Keratinocyte (primary cell): ENCODE results near the gene APCDD1. TPM values are rescaled to one million over a fixed set of nuclear protein-coding genes. Genes with fewer than 3 reads are reported as not detected.

Source experiments
- DNase-seq: peaks from one replicate; pipeline ENCODE4 v3.0.0-alpha.2; 2011; ENCODE audit warnings: low read depth, missing footprints, low spot score
- FAIRE-seq: peaks from 2 replicates; lab custom pipeline; 2011; peaks lifted over from hg19 to GRCh38; lab: Jason Lieb, UNC
- H2AFZ ChIP-seq: 2 replicates; pipeline ENCODE4 v1.6.0; 2012; ENCODE audit warnings: low read length, control low read depth, inconsistent platforms; ENCODE audit not compliant: control insufficient read depth
- H3K27ac ChIP-seq: 2 replicates; pipeline ENCODE4 v1.5.1; 2011; ENCODE audit warnings: low read length; ENCODE audit not compliant: control insufficient read depth, insufficient read depth
- H3K27me3 ChIP-seq: 3 replicates; pipeline ENCODE4 v1.6.0; 2011; ENCODE audit warnings: low read length; ENCODE audit not compliant: control insufficient read depth, insufficient read depth; ENCODE audit errors: extremely low read depth
- H3K36me3 ChIP-seq, 2 experiments: 2 replicates in 1 of 2; 3 replicates in 1 of 2; pipeline ENCODE4 v1.5.1; 2011; ENCODE audit warnings: low read length in 2 of 2, mild to moderate bottlenecking in 1 of 2; ENCODE audit not compliant: control insufficient read depth in 2 of 2, insufficient read depth in 2 of 2; ENCODE audit errors: extremely low read depth in 1 of 2
- H3K4me1 ChIP-seq: 3 replicates; pipeline ENCODE4 v1.5.1; 2011; ENCODE audit warnings: low read length; ENCODE audit not compliant: control insufficient read depth, insufficient read depth; ENCODE audit errors: extremely low read depth
- H3K4me2 ChIP-seq: 3 replicates; pipeline ENCODE4 v1.6.0; 2011; ENCODE audit warnings: low read depth, low read length; ENCODE audit not compliant: control insufficient read depth, insufficient read depth; ENCODE audit errors: extremely low read depth
- H3K4me3 ChIP-seq, 3 experiments: fragments of 200-600 bp in 1 of 3; sonication (generic) in 1 of 3; 2 replicates in 2 of 3; 3 replicates in 1 of 3; pipeline ENCODE4 v1.5.1; 2011 to 2016; ENCODE audit warnings: low read length in 3 of 3, mild to moderate bottlenecking in 3 of 3, control low read depth in 2 of 3, inconsistent platforms in 1 of 3, low read depth in 1 of 3, mixed read lengths in 1 of 3, mixed run types in 1 of 3, moderate library complexity in 1 of 3; ENCODE audit not compliant: control insufficient read depth in 2 of 3, insufficient read depth in 2 of 3; ENCODE audit errors: extremely low read depth in 1 of 3
- H3K79me2 ChIP-seq: 2 replicates; pipeline ENCODE4 v1.6.0; 2012; ENCODE audit warnings: low read length; ENCODE audit not compliant: control insufficient read depth, insufficient read depth
- H3K9ac ChIP-seq: 3 replicates; pipeline ENCODE4 v1.6.0; 2011; ENCODE audit warnings: low read length; ENCODE audit not compliant: control insufficient read depth, insufficient read depth; ENCODE audit errors: extremely low read depth
- H3K9me1 ChIP-seq: 3 replicates; pipeline ENCODE4 v1.6.0; 2011; ENCODE audit warnings: low read length; ENCODE audit not compliant: control insufficient read depth, insufficient read depth; ENCODE audit errors: extremely low read depth
- H3K9me3 ChIP-seq: 2 replicates; pipeline ENCODE4 v1.5.1; 2012; ENCODE audit warnings: low read depth, low read length; ENCODE audit not compliant: control insufficient read depth
- H4K20me1 ChIP-seq: 3 replicates; pipeline ENCODE4 v1.6.0; 2011; ENCODE audit warnings: low read length; ENCODE audit not compliant: control insufficient read depth, insufficient read depth; ENCODE audit errors: extremely low read depth
- CTCF ChIP-seq, 3 experiments: IDR thresholded peaks in 1 of 3; conservative IDR thresholded peaks in 1 of 3; optimal IDR thresholded peaks in 1 of 3; 2 replicates in 2 of 3; 3 replicates in 1 of 3; pipeline versions ENCODE3 to v1.5.1; 2011; ENCODE audit warnings: low read length in 3 of 3, mild to moderate bottlenecking in 3 of 3, moderate library complexity in 2 of 3, control low read depth in 1 of 3, inconsistent platforms in 1 of 3; ENCODE audit not compliant: insufficient read depth in 2 of 3; ENCODE audit errors: extremely low read depth in 1 of 3
- EZH2 ChIP-seq: IDR thresholded peaks from one replicate; pipeline ENCODE4 v1.6.1; 2012; ENCODE audit warnings: inconsistent platforms, mild to moderate bottlenecking, low read length, moderate library complexity
- dilution Hi-C: fragments of 300-500 bp; cut with MboI; formaldehyde crosslinking; loops from one replicate; pipeline ENCODE4 v1.7.0; 2020; ENCODE audit warnings: low sequenced_read_pairs; ENCODE audit not compliant: extremely low pct_ligation_motif_present
- polyA plus RNA-seq, 5 experiments: library from polyadenylated mRNA; depleted of rRNA in 3 of 5; stranded (reverse) in 3 of 5; stranded (forward) in 1 of 5; unstranded in 1 of 5; fragments of >200 nt; gene quantifications; 1 replicate in 1 of 5; 2 replicates in 3 of 5; 3 replicates in 1 of 5; pipeline versions ENCODE4 v1.2.1 to v1.2.3, GENCODE V29; 2011 to 2012; ENCODE audit warnings: missing spikeins in 2 of 5, low read depth in 1 of 5, low replicate concordance in 1 of 5

APCDD1 gene
- polyA plus RNA-seq, 1 donor (not counting 4 experiments of a cell fraction or from before 2014, with no cell fraction given), result 8.5 TPM

DNA sequence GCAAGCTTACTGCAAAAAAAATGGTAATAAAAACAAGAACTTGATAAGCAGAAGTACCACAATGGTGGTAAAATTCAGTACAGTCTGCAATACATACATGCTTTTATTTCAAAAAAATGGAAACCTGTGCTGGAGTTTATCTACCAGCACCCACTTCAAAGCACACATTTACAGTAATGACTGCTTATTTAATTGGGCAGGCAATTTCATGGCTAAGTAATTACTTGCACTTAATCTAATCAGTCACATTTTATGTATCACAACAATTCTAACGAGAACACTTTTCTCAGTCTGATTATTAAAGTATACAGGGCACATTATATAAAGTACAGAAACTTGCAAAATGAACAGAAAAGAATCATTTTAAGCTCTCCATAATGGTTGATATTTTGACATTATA, 5.2 kb downstream of the APCDD1 start:
- Histone ChIP-seq H3K36me3 (no peaks in the 10 kb centered on the region), H3K79me2 (no peaks in the 10 kb centered on the region), H3K27ac (no peak overlapping the region), H2AFZ (no peak overlapping the region), H3K9me1 (no peaks in the 10 kb centered on the region), H3K4me3 (no peak overlapping the region), H3K4me2 (no peak overlapping the region), H3K27me3 (peaks cover 16% of the 10 kb centered on the region), H4K20me1 (no peaks in the 10 kb centered on the region), H3K4me1 (peaks cover 23% of the 10 kb centered on the region), H3K9me3 (no peaks in the 10 kb centered on the region), H3K9ac (no peak overlapping the region)
- dilution Hi-C loops, result no loop called here
- no peak for FAIRE-seq
- no peak for DNase-seq
- TF ChIP-seq CTCF (optimal IDR thresholded peaks at IDR 0.05 in 1 of 3, IDR thresholded peaks at IDR 0.05 in 1 of 3, conservative IDR thresholded peaks at IDR 0.05 in 1 of 3; ENCODE audit: extremely low read depth in 1 of 3, insufficient read depth in 2 of 3, low read length in 3 of 3) (no peak), EZH2 (no peak)

GRCh38 chr18:10460414-10461018, 6.1 kb downstream of the APCDD1 start:
- TF ChIP-seq EZH2 (no peak), CTCF (optimal IDR thresholded peaks at IDR 0.05 in 1 of 3, IDR thresholded peaks at IDR 0.05 in 1 of 3, conservative IDR thresholded peaks at IDR 0.05 in 1 of 3; ENCODE audit: extremely low read depth in 1 of 3, insufficient read depth in 2 of 3, low read length in 3 of 3) (no peak)
- H3K27ac ChIP-seq, result no peak overlapping the region
- no peaks in the 10 kb centered on the region for H3K9me1 ChIP-seq
- H3K36me3 ChIP-seq, result no peaks in the 10 kb centered on the region
- H3K4me1 ChIP-seq, result peaks cover 21% of the 10 kb centered on the region
- no peak overlapping the region for H3K4me3 ChIP-seq
- peaks cover 14% of the 10 kb centered on the region for H3K27me3 ChIP-seq
- H4K20me1 ChIP-seq, result no peaks in the 10 kb centered on the region
- FAIRE-seq (no peak), DNase-seq (no peak)
- H3K79me2 ChIP-seq, result no peaks in the 10 kb centered on the region
- no peak overlapping the region for H3K4me2 ChIP-seq
- dilution Hi-C loops, result no loop called here
- H3K9ac ChIP-seq, result no peak overlapping the region
- H3K9me3 ChIP-seq, result no peaks in the 10 kb centered on the region
- H2AFZ ChIP-seq, result no peak overlapping the region
